HG03457 (cell line): ENCODE results near the gene TRIM44.
"Not testable (repeated sequence)": the region's sequence is repeated elsewhere in the genome, so short reads cannot be mapped to it uniquely, and the experiment has no call there.

ENCODE experiments used
- ATAC-seq: cut with Tn5 transposase; IDR thresholded peaks from one replicate; pipeline ENCODE4 v1.9.1; 2021; ENCODE audit warnings: moderate number of reproducible peaks; ENCODE audit not compliant: unreplicated experiment

TRIM44 gene

DNA sequence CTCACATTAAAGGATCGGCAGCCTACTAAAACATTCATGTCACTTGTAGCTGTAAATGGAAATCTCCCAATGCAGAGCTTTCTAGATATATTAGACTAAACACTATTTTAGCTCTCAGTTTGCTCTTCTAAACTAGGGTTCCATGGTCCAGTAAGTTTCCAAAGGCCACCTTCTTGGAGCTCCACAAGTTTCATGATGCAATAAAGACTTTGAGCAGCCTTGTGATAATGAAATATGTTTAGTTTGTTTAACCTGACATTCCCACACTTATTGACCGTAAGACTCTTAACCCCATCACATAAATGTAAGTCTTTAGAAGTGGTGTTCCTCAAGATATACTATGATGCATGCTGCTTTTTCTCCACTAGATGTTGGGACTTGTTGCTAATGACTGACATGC is 87.7 kb downstream of the TRIM44 start:
- ATAC-seq = no peak

DNA sequence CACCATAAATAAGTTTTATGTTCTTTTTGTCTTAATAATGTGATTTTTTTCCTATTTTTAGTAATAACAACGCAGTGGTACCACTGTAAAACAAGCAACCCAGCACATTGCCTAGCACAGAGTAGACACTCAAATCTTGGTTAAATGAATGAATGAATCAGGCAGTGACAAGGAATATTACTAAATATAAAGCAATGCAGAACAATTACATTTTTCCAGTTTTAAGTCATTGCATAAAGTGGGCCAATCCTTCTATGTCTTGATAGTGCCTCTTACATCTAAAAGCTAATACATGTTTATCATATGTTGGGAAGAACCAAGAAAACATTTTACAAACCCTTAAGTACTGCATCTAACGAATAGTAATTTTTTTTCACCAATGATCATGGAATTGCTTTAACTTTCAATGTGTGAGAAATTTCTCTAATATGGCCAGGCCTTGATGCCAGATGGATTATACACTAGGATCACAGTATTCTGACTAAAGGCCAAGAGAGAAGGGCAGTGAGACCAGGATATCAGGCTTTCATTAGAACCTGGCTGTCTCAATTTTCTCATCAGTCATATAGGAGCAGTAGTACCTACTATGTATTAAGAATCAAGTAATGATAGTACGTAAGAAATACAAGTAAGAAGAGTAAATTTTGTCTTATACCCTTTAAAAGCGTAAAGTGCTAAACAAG is 88.5 kb downstream of the TRIM44 start:
- no peak for ATAC-seq

DNA sequence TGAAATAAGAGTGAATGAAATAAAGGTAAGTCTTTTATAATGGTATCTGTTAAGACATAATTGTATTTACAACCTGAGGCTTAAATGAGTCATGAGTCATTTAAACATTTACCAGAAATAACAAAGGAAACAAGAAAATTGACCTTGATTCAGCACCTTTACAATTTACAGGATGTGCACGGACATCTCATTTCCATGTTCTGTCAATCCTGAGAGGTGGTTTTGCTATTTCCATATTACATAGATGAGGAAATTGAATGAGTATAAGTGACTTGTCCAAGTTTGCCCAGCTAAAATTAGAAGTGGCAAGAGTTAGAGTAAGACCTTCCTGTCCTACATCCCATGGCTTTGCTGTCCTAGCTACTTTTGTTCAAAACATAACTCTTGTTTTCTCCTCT is 89.1 kb downstream of the TRIM44 start:
- no peak for ATAC-seq

DNA sequence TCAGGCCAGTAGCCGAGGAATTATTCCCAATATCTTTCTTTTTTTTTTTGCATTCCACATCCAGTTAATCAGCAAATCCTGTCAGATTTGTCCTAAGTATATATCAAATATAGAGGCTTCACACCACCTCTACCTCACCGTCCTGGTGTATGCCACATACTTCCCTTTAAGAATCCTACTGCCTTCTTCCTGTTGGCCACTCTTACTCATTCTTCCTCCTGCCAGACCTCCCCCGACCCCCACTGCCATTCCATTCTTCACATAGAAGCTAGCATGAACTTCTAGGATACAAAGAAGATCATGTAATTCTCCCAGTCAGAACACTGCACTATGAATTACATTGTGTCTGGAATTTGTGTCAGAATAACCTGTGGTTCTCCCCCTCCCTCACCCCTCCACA is 89.5 kb downstream of the TRIM44 start:
- no peak for ATAC-seq

DNA sequence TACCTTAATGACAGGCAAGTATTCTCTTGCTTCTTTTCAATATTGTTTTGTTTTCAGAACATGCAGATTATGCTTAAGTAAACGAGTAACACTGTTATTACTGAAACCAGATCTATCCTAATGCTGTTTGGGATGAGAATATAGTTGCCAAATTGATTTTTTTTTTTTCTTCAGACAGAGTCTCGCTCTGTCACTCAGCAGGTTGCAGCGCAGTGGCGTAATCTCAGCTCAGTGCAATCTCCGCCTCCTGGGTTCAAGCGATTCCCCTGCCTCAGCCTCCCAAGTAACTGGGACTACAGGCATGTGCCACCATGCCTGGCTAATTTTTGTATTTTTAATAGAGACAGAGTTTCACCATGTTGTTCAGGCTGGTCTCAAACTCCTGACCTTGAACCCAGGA is 91.0 kb downstream of the TRIM44 start:
- not testable (repeated sequence) for ATAC-seq

DNA sequence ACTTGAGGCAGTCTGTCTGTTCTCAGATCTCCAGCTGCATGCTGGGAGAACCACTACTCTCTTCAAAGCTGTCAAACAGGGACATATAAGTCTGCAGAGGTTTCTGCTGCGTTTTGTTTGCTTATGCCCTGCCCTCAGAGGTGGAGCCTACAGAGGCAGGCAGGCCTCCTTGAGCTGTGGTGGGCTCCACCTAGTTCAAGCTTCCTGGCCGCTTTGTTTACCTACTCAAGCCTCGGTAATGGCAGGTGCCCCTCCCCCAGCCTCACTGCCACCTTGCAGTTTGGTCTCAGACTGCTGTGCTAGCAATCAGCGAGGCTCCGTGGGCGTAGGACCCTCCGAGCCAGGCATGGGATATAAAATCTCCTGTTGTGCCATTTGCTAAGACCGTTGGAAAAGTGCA is 97.4 kb downstream of the TRIM44 start:
- ATAC-seq = not testable (repeated sequence)

DNA sequence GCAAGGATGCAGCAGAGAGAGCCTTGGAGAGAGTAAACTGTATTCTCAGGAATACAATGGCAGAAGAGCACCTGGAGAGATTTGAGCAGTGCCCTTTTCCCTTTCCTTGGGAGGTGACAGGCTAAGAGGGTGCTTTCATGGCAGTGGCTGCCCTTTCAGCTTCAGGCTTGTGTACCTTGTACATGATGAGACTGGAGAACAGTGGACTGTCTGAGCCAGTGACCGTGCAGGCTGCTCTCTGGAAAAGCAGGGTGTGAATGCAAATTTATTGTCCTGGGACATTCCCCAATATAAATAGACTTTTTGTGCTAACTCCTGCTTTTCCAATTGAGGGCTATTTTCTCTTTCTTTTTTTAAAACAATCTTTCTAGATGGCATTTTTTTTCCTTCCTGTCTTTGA is 99.3 kb downstream of the TRIM44 start:
- ATAC-seq = no peak

DNA sequence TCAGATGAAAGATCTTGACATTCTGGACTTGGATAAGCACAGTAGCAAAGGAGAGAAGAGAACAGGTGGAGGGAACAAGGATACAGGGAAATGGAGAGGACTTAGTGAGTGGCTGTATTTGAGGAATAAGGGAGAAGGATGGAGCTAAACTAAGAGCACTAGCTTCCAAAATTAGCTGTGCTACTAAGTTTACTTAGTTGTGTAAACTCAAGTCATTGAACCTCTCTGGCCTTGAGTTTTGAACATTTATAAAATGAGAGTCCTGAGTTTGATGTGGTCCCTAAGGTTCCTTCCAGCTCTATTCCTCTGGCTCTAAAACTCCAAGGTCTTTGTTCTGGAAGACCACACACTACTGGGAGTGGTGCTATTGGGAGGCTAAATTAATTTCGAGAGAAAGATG is 100.7 kb downstream of the TRIM44 start:
- no peak for ATAC-seq

DNA sequence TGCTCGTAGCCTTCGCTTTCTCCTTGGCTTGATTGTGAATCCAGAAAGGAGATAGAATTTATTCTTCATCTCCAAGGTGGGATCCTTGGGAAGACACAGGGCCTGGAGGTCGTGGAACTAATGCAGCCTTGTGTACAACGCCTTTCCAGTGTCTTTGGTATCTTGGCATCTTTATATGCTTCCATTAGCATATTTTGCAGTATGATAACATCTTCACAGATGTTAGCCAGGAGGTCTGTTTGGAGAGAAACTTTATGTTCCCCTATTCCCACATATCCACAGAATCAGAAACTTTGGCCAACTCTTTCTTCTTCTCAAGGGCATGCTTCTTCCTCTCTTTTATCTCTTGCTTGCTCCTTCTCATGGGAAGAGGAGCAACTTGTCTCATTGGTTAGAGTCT is 101.2 kb downstream of the TRIM44 start:
- ATAC-seq = no peak

DNA sequence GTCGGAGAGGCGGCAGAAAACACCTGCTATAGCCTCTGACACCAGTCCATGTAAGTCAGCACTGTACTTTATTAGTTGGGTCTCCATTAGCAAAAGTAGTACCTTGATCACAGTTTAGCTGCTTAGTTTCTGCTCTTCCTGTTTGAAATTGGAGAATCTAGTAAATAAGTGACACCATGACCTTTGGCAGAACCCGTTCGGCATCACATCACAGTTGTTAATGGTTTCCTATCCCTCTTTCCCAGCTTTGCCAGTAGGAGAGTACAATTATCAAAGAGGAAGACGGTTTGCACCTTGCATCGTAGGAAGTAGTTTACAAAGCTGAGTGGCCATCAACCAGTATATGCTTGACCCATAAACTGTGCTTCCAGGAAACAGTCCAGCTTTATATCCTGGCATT is 101.8 kb downstream of the TRIM44 start:
- no peak for ATAC-seq

DNA sequence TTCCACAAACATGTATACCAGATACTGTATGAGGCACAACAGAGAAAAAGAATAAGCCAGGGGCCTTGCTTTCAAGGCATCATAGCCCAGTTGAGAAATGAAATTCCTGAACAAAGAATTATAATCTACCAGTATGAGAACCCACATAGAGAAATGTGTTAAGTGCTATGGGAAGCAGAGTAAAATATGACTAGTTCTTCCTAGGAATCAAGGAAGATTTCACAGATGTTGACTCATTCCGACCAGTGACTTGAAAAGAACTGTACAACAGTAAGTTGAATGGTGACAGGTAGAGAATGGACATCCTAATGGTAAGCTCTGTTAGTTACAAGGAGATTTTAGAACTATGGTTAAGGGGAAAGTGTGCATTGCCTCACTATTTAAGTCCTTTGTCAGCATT is 102.6 kb downstream of the TRIM44 start:
- no peak for ATAC-seq

DNA sequence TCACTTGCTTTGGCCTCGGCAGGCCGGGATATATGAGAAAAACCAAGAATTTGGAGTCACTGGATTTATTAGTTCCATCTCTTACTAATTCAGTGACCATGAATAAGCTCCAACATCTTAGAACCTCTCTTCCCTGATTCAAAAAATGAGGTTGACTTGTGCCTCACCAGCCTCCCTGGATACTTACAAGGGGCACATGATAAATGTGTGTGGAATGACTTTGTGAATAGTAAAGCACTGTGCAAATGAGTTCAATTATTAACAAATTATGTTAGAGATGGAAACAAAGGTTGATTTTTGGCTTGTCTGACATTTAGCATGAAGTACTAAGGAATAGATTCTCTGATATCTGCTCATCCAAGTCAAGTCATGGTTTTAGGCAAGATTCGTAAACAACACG is 104.1 kb downstream of the TRIM44 start:
- ATAC-seq = no peak

DNA sequence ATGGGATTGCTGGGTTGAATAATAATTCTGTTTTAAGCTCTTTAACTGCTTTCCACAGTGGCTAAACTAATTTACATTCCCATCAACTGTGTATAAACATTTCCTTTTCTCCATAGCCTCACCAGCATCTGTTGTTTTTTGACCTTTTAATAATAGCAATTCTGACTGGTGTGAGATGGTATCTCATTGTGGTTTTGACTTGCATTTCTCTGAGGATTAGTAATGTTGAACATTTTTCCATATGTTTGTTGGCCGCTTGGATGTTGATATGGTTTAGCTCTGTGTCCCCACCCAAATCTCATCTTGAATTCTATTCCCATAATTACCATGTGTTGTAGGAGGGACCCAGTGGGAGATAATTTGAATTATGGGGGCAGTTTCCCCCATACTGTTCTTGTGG is 107.8 kb downstream of the TRIM44 start:
- not testable (repeated sequence) for ATAC-seq

DNA sequence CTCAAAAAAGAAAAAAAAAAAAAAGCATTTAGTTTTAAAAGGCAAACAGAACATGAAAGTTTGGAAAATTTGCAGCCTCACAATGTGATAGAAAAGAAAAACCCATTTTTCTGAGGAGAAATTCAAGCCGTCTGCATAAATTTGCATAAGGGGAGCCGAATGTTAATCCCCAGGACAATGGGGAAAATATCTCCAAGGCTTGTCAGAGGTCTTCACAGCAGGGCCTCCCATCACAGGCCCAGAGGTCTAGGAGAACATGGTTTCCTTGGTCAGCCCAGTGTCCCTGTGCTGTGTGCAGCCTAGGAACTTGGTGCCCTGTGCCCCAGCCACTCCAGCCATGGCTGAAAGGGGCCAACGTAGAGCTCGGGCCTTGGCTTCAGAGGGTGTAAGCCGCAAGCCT is 109.1 kb downstream of the TRIM44 start:
- ATAC-seq = no peak

DNA sequence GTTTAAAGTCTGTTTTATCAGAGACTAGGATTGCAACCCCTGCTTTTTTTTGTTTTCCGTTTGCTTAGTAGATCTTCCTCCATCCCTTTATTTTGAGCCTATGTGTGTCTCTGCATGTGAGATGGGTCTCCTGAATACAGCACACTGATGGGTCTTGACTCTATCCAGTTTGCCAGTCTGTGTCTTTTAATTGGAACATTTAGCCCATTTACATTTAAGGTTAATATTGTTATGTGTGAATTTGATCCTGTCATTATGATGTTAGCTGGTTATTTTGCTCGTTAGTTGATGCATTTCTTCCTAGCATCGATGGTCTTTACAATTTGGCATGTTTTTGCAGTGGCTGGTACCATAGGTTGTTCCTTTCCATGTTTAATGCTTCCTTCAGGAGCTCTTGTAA is 114.7 kb downstream of the TRIM44 start:
- ATAC-seq = not testable (repeated sequence)

DNA sequence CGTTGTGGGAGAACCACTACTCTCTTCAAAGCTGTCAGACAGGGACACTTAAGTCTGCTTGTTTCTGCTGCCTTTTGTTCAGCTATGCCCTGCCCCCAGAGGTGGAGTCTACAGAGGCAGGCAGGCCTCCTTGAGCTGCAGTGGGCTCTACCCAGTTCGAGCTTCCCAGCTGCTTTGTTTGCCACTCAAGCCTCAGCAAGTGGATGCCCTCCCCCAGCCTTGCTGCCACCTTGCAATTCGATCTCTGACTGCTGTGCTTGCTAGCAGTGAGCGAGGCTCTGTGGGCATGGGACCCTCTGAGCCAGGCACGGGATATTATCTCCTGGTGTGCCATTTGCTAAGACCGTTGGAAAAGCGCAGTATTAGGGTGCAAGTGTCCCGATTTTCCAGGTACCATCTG is 116.4 kb downstream of the TRIM44 start:
- not testable (repeated sequence) for ATAC-seq

DNA sequence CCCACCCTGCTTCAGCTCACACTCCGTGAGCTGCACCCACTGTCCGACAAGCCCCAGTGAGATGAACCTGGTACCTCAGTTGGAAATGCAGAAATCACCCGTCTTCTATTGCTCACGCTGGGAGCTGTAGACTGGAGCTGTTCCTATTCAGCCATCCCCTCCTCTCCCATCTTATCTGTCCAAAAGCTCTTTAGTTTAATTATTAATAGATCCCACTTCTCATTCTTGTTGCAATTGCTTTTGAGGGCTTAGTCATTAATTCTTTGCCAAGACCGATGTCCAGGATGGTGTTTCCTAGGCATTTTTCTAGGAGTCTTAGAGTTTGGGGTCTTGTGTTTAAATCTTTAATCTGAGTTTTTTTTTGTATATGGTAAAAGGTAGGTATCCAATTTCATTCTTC is 116.8 kb downstream of the TRIM44 start:
- no peak for ATAC-seq

DNA sequence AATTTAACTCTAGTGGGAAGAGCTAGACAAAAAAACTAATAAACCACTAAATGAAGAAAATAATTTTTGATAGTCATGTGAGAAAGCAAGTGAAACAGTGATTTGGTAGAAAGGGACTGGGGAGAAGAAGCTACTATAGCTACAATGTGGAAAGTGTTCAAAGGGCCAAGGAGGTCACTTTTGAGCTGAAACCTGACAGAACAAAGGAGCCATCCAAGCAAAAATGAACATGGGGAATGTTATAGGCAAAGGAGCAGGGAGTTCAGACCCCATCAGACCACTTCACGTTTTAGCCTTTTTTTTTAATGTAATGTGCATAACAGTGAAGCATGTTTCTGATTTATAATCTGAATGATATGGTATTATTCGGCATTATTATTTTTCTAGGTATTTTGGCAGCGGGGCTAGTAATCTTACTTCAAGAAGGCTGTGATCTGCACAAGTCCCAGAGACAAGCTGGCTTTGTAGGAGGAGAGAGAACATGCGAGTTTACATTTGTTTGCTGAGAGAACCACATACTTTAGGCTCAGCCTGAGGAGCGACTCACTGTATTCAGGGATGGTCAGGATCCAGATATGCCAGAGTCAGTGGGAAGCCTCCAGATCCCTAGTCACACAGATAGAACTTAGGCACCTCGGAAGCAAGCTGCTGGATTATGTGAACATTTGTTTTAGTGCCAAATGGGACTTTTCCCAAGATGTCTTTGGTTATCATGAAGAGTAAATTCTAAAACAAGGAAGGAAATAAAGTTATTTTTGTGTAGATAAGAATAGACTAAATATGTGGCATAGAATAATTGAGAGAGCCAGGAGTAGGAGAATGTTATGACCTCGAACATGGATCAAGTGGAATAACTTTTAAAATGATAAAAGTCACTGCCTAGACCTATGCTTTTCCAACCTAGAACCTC is 118.6 kb downstream of the TRIM44 start:
- no peak for ATAC-seq

DNA sequence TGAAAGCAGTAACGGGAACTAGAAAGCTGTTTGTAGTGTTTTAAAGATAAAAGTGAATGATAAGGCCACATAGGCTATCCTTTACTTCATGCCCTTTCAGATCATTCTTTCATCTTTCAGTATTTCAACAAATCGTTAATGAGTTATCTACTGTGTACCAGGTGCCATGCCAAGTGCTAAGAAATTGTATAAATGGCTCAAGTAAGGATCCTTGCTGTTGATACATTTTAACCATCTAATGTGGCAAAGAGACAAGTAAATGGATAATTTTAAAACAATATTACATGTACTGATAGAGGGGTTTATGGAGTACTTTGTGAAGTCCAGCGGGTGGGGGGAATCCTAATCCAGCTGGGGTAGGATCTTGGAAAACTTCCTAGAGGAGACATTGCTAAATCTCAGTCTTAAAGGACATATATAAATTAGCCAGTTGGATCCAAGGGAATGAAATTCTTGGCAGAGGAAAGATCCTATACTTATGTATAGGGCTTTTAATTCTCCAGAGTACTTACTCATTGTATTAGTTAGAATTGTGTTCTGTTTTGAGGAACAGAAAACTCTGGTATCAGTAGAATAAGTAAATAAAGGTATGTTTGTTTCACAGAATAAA is 119.4 kb downstream of the TRIM44 start:
- no peak for ATAC-seq

DNA sequence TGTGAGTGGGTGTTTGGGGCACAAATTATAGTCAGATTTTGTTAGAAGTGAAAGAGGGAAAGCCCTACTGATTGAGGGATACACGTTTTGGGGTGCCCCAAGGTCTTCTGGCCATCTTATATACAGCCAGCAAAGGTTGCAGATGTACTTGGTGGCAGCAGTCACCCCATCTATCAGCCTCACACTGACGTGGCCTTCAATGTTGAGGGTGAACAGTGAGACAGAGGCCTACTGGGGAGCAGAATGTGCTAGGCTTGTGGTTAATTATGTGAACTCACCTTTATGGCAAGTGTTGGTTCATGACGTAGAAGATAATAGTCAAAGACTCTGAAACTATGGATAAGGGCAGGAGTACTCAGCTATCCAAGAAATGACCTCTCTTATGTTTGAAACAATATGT is 121.2 kb downstream of the TRIM44 start:
- ATAC-seq = no peak

DNA sequence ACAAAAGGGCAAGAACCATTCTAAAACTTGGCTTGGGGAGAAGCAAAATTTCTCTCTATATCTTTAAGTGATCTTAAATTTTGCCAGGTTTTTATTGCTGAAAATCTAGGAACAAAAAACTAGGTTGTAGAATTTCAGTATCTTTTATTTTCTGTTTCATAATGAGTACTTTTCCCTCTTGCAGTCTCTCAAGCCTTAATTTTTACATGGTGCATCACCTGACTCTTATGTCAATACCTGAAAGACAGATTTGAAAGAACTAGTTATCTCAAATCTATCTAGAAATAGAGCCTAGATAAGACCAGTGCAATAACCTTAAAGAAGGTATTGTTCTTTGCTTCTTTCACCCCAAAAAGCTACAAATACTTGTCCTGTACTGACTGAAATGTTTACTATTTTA is 122.1 kb downstream of the TRIM44 start:
- no peak for ATAC-seq
